Tibial nerve (tissue), 4 donors: ENCODE measurements around the gene PARM1.

Source experiments
- EP300 ChIP-seq, 2 donors: sonication (generic); formaldehyde crosslinking; IDR thresholded peaks; one replicate each; pipeline ENCODE4 v1.6.1; 2017; ENCODE audit warnings: antibody characterized with exemption in 2 of 2, mild to moderate bottlenecking in 1 of 2
- POLR2A ChIP-seq, 2 donors: fragments of 450-650 bp; IDR thresholded peaks; one replicate each; pipeline ENCODE4 v1.6.1; 2017; ENCODE audit warnings: antibody characterized with exemption in 2 of 2, mild to moderate bottlenecking in 2 of 2, moderate library complexity in 2 of 2
- TF ChIP-seq, protein P1 (sequence below), 5 experiments: fragments of 200-600 bp in 3 of 5; fragments of 450-650 bp in 2 of 5; sonication (generic) in 3 of 5; IDR thresholded peaks; one replicate each; pipeline ENCODE4 v1.5.1; 2016 to 2019; ENCODE audit warnings: antibody characterized with exemption in 5 of 5, mild to moderate bottlenecking in 3 of 5, moderate library complexity in 2 of 5

DNA sequence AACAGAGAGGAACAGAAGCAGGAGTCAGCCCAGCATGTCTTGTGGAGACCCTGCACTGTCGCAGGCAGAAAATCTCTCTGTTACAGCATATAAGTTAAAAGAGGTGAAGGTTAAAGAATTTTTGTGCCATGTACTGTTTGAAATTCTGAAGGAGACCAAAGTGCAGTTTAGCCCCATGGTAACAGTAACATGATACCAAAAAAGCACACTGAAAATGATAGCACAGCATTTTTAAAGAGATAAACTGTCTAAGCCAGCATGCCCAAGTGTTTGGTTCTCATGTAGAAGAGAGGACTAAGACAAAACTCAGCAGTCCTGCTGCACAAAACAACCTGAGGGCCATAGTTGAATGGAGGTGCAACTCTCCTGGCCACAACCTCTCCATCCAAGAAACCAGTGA is 41.9 kb upstream of the PARM1 start:
- TF ChIP-seq, protein P1, sequence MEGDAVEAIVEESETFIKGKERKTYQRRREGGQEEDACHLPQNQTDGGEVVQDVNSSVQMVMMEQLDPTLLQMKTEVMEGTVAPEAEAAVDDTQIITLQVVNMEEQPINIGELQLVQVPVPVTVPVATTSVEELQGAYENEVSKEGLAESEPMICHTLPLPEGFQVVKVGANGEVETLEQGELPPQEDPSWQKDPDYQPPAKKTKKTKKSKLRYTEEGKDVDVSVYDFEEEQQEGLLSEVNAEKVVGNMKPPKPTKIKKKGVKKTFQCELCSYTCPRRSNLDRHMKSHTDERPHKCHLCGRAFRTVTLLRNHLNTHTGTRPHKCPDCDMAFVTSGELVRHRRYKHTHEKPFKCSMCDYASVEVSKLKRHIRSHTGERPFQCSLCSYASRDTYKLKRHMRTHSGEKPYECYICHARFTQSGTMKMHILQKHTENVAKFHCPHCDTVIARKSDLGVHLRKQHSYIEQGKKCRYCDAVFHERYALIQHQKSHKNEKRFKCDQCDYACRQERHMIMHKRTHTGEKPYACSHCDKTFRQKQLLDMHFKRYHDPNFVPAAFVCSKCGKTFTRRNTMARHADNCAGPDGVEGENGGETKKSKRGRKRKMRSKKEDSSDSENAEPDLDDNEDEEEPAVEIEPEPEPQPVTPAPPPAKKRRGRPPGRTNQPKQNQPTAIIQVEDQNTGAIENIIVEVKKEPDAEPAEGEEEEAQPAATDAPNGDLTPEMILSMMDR (IDR thresholded peaks at IDR 0.05) = no peak
- no peak for TF ChIP-seq POLR2A (IDR thresholded peaks at IDR 0.05)
- TF ChIP-seq EP300 (IDR thresholded peaks at IDR 0.05) = no peak
